PC-9 (cell line): ENCODE measurements around the gene ENPP3. TPM values are rescaled to one million over a fixed set of nuclear protein-coding genes. Genes with fewer than 3 reads are reported as not detected.

Source experiments
- BruUV-seq: library from RNA; stranded (reverse); fragments of 400-500 nt; replicated peaks from 2 replicates; lab custom pipeline; 2021; lab: Mats Ljungman, UMichigan
- CTCF ChIA-PET: fragments of 300-600 bp; sonication (Branson Sonifier 250); formaldehyde crosslinking; loops from one replicate; lab custom pipeline; 2022; ENCODE audit warnings: antibody characterized with exemption; lab: Charles Lee
- POLR2A ChIA-PET: fragments of 300-600 bp; sonication (Branson Sonifier 250); formaldehyde crosslinking; loops from one replicate; lab custom pipeline; 2022; ENCODE audit warnings: antibody characterized with exemption; ENCODE audit not compliant: unreplicated experiment; lab: Charles Lee
- DNase-seq, 2 experiments: peaks; one replicate each; pipeline versions ENCODE4 v3.0.0 to v3.0.0-alpha.2; 2015 to 2022; ENCODE audit warnings: mixed read lengths in 1 of 2
- H2AFZ ChIP-seq: fragments of 200-600 bp; sonication (generic); 2 replicates; pipeline ENCODE4 v1.8.1; 2017; ENCODE audit warnings: antibody characterized with exemption
- H3F3A ChIP-seq: fragments of 200-600 bp; sonication (generic); 2 replicates; pipeline ENCODE4 v1.8.1; 2017; ENCODE audit warnings: antibody characterized with exemption, mild to moderate bottlenecking, low read depth; ENCODE audit not compliant: insufficient read depth
- H3K27ac ChIP-seq: fragments of 200-600 bp; sonication (generic); 2 replicates; pipeline ENCODE4 v1.6.1; 2016; ENCODE audit warnings: mixed run types
- H3K27me3 ChIP-seq: fragments of 200-600 bp; sonication (generic); 2 replicates; pipeline ENCODE4 v1.6.1; 2016; ENCODE audit warnings: low read depth, mixed run types; ENCODE audit not compliant: insufficient read depth
- H3K36me3 ChIP-seq: fragments of 200-600 bp; sonication (generic); 2 replicates; pipeline ENCODE4 v1.6.1; 2016; ENCODE audit warnings: low read depth, mixed run types
- H3K4me1 ChIP-seq: fragments of 200-600 bp; sonication (generic); replicated peaks from 2 replicates; pipeline ENCODE4 v1.6.1; 2016; ENCODE audit warnings: mixed run types; ENCODE audit not compliant: insufficient read depth
- H3K4me2 ChIP-seq: fragments of 200-600 bp; sonication (generic); 2 replicates; pipeline ENCODE4 v1.6.1; 2017; ENCODE audit warnings: mixed run types
- H3K4me3 ChIP-seq: fragments of 200-600 bp; sonication (generic); 2 replicates; pipeline ENCODE4 v1.6.1; 2016; ENCODE audit warnings: mixed run types
- H3K79me2 ChIP-seq: fragments of 200-600 bp; sonication (generic); 2 replicates; pipeline ENCODE4 v1.6.1; 2017; ENCODE audit warnings: low read depth, mixed run types
- H3K9me2 ChIP-seq: fragments of 200-600 bp; sonication (generic); 2 replicates; pipeline ENCODE4 v1.8.1; 2017; ENCODE audit warnings: mild to moderate bottlenecking; ENCODE audit not compliant: insufficient read depth
- H3K9me3 ChIP-seq: fragments of 200-600 bp; sonication (generic); 2 replicates; pipeline ENCODE4 v1.8.1; 2016; ENCODE audit warnings: low read depth; ENCODE audit not compliant: insufficient read depth
- H4K20me1 ChIP-seq: fragments of 200-600 bp; sonication (generic); 2 replicates; pipeline ENCODE4 v1.8.1; 2017; ENCODE audit not compliant: insufficient read depth
- CTCF ChIP-seq: fragments of 200-600 bp; sonication (generic); conservative IDR thresholded peaks from 2 replicates; pipeline ENCODE4 v1.6.1; 2017; ENCODE audit warnings: mixed run types, antibody characterized with exemption, mild to moderate bottlenecking, moderate library complexity
- EZH2 ChIP-seq: fragments of 200-600 bp; sonication (generic); IDR thresholded peaks from 2 replicates; pipeline ENCODE4 v1.8.0; 2017; ENCODE audit warnings: antibody characterized with exemption, low read depth
- intact Hi-C: fragments of 100-400 bp; cut with micrococcal nuclease; formaldehyde crosslinking; loops from one replicate; pipeline ENCODE4 v1.10.0; 2022; ENCODE audit not compliant: unreplicated experiment
- total RNA-seq: library from RNA; stranded (reverse); gene quantifications from 2 replicates; pipeline ENCODE4 v1.2.3, GENCODE V29; 2021

The ENPP3 gene
- total RNA-seq, 1 experiment from 2014 or later = not detected

- intact Hi-C loops = no loop called here
- TF ChIP-seq CTCF (no peak), EZH2 (no peak)
- POLR2A ChIA-PET = interaction anchor here (0.5 kb wide), 1 partner anchor 16 kb away, joined by 3 read pairs; no protein-coding TSS in a partner anchor
Measured at GRCh38 chr6:131654326-131654725, 17.2 kb downstream of the ENPP3 start.

GRCh38 chr6:131655387-131655786 lies 18.3 kb downstream of the ENPP3 start:
- no TSS peak for BruUV-seq
- no peak for TF ChIP-seq CTCF
- TF ChIP-seq EZH2 = no peak
- Histone ChIP-seq H3K4me1 (peaks cover 35% of the 10 kb centered on the region), H3K36me3 (no peaks in the 10 kb centered on the region), H3K4me2 (no peak overlapping the region), H3K79me2 (no peaks in the 10 kb centered on the region), H3K27me3 (no peaks in the 10 kb centered on the region), H4K20me1 (no peaks in the 10 kb centered on the region), H3K9me3 (no peaks in the 10 kb centered on the region), H3K9me2 (no peaks in the 10 kb centered on the region), H3K4me3 (no peak overlapping the region), H3F3A (peaks cover 9% of the 10 kb centered on the region), H2AFZ (no peak overlapping the region; the same call in 1 of the 2 replicates), H3K27ac (no peak overlapping the region)
- ChIA-PET CTCF (no interaction called here), POLR2A (no interaction called here)
- intact Hi-C loops = no loop called here
- DNase-seq = no peak

More at GRCh38 chr6:131654326-131654725, 17.2 kb downstream of the ENPP3 start:
- peaks cover 29% of the 10 kb centered on the region for H3K4me1 ChIP-seq
- H4K20me1 ChIP-seq = no peaks in the 10 kb centered on the region
- H3K4me2 ChIP-seq = no peak overlapping the region
- peaks cover 9% of the 10 kb centered on the region for H3F3A ChIP-seq
- DNase-seq = no peak
- no peaks in the 10 kb centered on the region for H3K9me3 ChIP-seq
- no peak overlapping the region for H2AFZ ChIP-seq
- no peak overlapping the region for H3K4me3 ChIP-seq
- CTCF ChIA-PET = interaction anchor here (1.0 kb wide), 1 partner anchor 24 kb away, joined by 7 read pairs; no protein-coding TSS in a partner anchor
- H3K27ac ChIP-seq = no peak overlapping the region
- no TSS peak for BruUV-seq
- no peaks in the 10 kb centered on the region for H3K79me2 ChIP-seq
- no peaks in the 10 kb centered on the region for H3K36me3 ChIP-seq
- no peaks in the 10 kb centered on the region for H3K9me2 ChIP-seq
- no peaks in the 10 kb centered on the region for H3K27me3 ChIP-seq

- no peaks in the 10 kb centered on the region for H3K9me2 ChIP-seq
- H3K4me2 ChIP-seq = no peak overlapping the region
- H3K79me2 ChIP-seq = no peaks in the 10 kb centered on the region
- peaks cover 41% of the 10 kb centered on the region for H3K4me1 ChIP-seq
- intact Hi-C loops = no loop called here
- no TSS peak for BruUV-seq
- no peaks in the 10 kb centered on the region for H4K20me1 ChIP-seq
- peaks cover 9% of the 10 kb centered on the region for H3F3A ChIP-seq
- H3K27me3 ChIP-seq = no peaks in the 10 kb centered on the region
- CTCF ChIA-PET = interaction anchor here (0.6 kb wide), 1 partner anchor 30 kb away, joined by 3 read pairs; no protein-coding TSS in a partner anchor
- POLR2A ChIA-PET = no interaction called here
- no peaks in the 10 kb centered on the region for H3K9me3 ChIP-seq
- H3K4me3 ChIP-seq = no peak overlapping the region
- no peaks in the 10 kb centered on the region for H3K36me3 ChIP-seq
- no peak overlapping the region for H2AFZ ChIP-seq
- H3K27ac ChIP-seq = no peak overlapping the region
- DNase-seq = no peak
- no peak for TF ChIP-seq EZH2
- no peak for TF ChIP-seq CTCF
Measured at GRCh38 chr6:131655951-131656350, 18.8 kb downstream of the ENPP3 start.
